ENCODE data around the gene NAP1L4. TPM values are rescaled to one million over a fixed set of nuclear protein-coding genes. Genes with fewer than 3 reads are reported as not detected.

The NAP1L4 gene
- total RNA-seq, 1 experiment from 2014 or later: 212 TPM

DNA sequence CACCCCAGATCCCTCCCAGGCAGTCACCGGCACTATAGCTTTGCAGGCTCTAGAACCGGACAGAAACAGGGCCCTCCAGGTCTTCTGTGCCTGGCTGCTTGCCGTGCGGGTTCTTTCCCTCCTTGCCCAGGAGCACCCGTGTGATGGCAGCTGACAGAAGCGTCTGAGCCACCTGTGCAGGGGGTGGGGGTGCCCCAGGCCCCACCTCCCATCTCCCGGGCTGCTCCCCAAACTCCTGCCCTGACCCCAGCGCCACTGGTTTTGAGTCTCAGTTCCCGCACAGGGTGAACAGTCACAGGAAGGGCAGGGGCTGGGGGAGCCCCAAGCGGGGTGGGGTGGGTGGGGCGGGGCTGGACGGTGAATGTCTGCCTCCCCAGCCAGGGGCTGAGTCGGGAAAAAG lies 49.7 kb downstream of the NAP1L4 start:
- Histone ChIP-seq H3K23me2 (ENCODE audit: insufficient read length, low read depth, low read length, poor library complexity, severe bottlenecking) (no peaks in the 10 kb centered on the region), H3K9me3 (ENCODE audit: control insufficient read depth, low read depth, low read length) (peaks cover 14% of the 10 kb centered on the region), H2BK15ac (ENCODE audit: low read depth, low read length) (no peak overlapping the region), H3K4ac (ENCODE audit: low read depth, low read length) (no peak overlapping the region), H3K79me2 (ENCODE audit: insufficient read depth, low read length) (no peaks in the 10 kb centered on the region), H3T11ph (ENCODE audit: low read length) (no peak overlapping the region), H3K14ac (ENCODE audit: insufficient read depth, low read length) (no peak overlapping the region), H2AK5ac (ENCODE audit: insufficient read length, low read length) (no peak overlapping the region), H3K56ac (ENCODE audit: insufficient read length, low read depth, low read length) (no peak overlapping the region), H2BK20ac (ENCODE audit: low read depth, low read length, poor library complexity, severe bottlenecking) (no peak overlapping the region), H3K23ac (ENCODE audit: insufficient read length, low read depth, low read length) (no peak overlapping the region), H4K91ac (ENCODE audit: insufficient read length, low read depth, low read length) (no peak overlapping the region), H3K18ac (ENCODE audit: insufficient read length, low read depth, low read length) (no peak overlapping the region), H4K5ac (ENCODE audit: insufficient read length, low read depth, low read length) (no peak overlapping the region), H3K27ac (ENCODE audit: insufficient read length, low read depth, low read length) (no peak overlapping the region), H2AFZ (ENCODE audit: low read length) (no peak overlapping the region), H3K9ac (ENCODE audit: extremely low read depth, insufficient read length, low read length) (no peak overlapping the region), H3K79me1 (ENCODE audit: insufficient read depth, low read depth, low read length, poor library complexity, severe bottlenecking) (no peaks in the 10 kb centered on the region), H4K8ac (replicated peaks; ENCODE audit: insufficient read length, low read depth, low read length) (no peak overlapping the region), H3K4me2 (ENCODE audit: insufficient read depth, insufficient read length, low read length) (no peak overlapping the region), H4K20me1 (ENCODE audit: control insufficient read depth, insufficient read depth, insufficient read length) (no peaks in the 10 kb centered on the region), H2BK5ac (ENCODE audit: insufficient read length, low read length) (no peak overlapping the region), H2BK120ac (ENCODE audit: low read depth, low read length, poor library complexity, severe bottlenecking) (no peak overlapping the region), H3K4me1 (ENCODE audit: insufficient read depth, low read length) (peaks cover 5% of the 10 kb centered on the region; the same call in 1 of the 2 replicates), H2BK12ac (ENCODE audit: insufficient read length, low read depth, low read length) (no peak overlapping the region), H3K27me3 (ENCODE audit: insufficient read depth, low read length) (no peaks in the 10 kb centered on the region)
- Mint-ChIP-seq H3K36me3 (ENCODE audit: insufficient read depth in 1 of 3, low read depth in 3 of 3) (peaks cover 39 to 57% (median 53%) of the 10 kb centered on the region in 3 experiments), H3K4me1 (peaks cover 26 to 28% of the 10 kb centered on the region in 2 experiments), H3K27me3 (ENCODE audit: low read depth) (peaks cover 12% of the 10 kb centered on the region), H3K4me3 (no peak overlapping the region; a peak in 1 of 5 replicates), H3K9me3 (peaks cover 25% of the 10 kb centered on the region in 2 experiments), H3K27ac (no peak overlapping the region)
- no peak for DNase-seq
- no CpG with 5 or more reads among the region's 13 CpGs for WGBS (ENCODE audit: extremely low coverage, insufficient read length, low lambda C conversion rate)
- TF ChIP-seq, protein P1, sequence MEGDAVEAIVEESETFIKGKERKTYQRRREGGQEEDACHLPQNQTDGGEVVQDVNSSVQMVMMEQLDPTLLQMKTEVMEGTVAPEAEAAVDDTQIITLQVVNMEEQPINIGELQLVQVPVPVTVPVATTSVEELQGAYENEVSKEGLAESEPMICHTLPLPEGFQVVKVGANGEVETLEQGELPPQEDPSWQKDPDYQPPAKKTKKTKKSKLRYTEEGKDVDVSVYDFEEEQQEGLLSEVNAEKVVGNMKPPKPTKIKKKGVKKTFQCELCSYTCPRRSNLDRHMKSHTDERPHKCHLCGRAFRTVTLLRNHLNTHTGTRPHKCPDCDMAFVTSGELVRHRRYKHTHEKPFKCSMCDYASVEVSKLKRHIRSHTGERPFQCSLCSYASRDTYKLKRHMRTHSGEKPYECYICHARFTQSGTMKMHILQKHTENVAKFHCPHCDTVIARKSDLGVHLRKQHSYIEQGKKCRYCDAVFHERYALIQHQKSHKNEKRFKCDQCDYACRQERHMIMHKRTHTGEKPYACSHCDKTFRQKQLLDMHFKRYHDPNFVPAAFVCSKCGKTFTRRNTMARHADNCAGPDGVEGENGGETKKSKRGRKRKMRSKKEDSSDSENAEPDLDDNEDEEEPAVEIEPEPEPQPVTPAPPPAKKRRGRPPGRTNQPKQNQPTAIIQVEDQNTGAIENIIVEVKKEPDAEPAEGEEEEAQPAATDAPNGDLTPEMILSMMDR (conservative IDR thresholded peaks at IDR 0.05): no peak

Data from H9 (cell line).